Measurements from ENCODE around the gene CDCP2. TPM values are rescaled to one million over a fixed set of nuclear protein-coding genes. Genes with fewer than 3 reads are reported as not detected.

CDCP2 gene
- not detected for total RNA-seq

GRCh38 chr1:54152696-54153095, at the start of gene CDCP2:
Gene CDCP2, minus strand, starts transcription at chr1:54153000. Its CDS starts 78 bp downstream, at chr1:54152922.
- ATAC-seq: no peak

- peak; percentile 22 for ATAC-seq
These were observed 47.8 kb upstream of the CDCP2 start for GRCh38 chr1:54200519-54200997.

GRCh38 chr1:54199765-54200518, 47.1 kb upstream of the CDCP2 start, which contains the start of the genes CYB5RL and MRPL37:
Gene CYB5RL, minus strand, starts transcription at chr1:54200030. Its CDS starts 4,414 bp downstream, at chr1:54195616.
Gene MRPL37, plus strand, starts transcription at chr1:54200167. Its CDS starts 77 bp downstream, at chr1:54200244.
- ATAC-seq: peak; percentile 98

- ATAC-seq: peak; percentile 3
These were observed 46.5 kb upstream of the CDCP2 start for GRCh38 chr1:54199151-54199764.

- ATAC-seq: no peak
These were observed 40.7 kb upstream of the CDCP2 start for GRCh38 chr1:54193453-54193852.

- ATAC-seq: no peak
These were observed 38.7 kb upstream of the CDCP2 start for GRCh38 chr1:54191525-54191924.

- ATAC-seq: no peak
These were observed 37.7 kb upstream of the CDCP2 start for GRCh38 chr1:54190526-54190925.

- ATAC-seq: no peak
These were observed 35.5 kb upstream of the CDCP2 start for GRCh38 chr1:54188291-54188690.

- no peak for ATAC-seq
These were observed 33.3 kb upstream of the CDCP2 start for GRCh38 chr1:54186056-54186455.

GRCh38 chr1:54180701-54181360, 28.0 kb upstream of the CDCP2 start:
- ATAC-seq: no peak

- no peak for ATAC-seq
These were observed 25.7 kb upstream of the CDCP2 start for GRCh38 chr1:54178296-54179070.

GRCh38 chr1:54177726-54178125, 24.9 kb upstream of the CDCP2 start:
- ATAC-seq: no peak

- no peak for ATAC-seq
These were observed 24.0 kb upstream of the CDCP2 start for GRCh38 chr1:54176621-54177327.

- no peak for ATAC-seq
These were observed 21.3 kb upstream of the CDCP2 start for GRCh38 chr1:54174106-54174505.

GRCh38 chr1:54173681-54174080, 20.9 kb upstream of the CDCP2 start:
- no peak for ATAC-seq

- no peak for ATAC-seq
These were observed 20.1 kb upstream of the CDCP2 start for GRCh38 chr1:54172614-54173599.

GRCh38 chr1:54171606-54172005, 18.8 kb upstream of the CDCP2 start:
- no peak for ATAC-seq

GRCh38 chr1:54171016-54171415, 18.2 kb upstream of the CDCP2 start:
- ATAC-seq: no peak

GRCh38 chr1:54169068-54169467, 16.3 kb upstream of the CDCP2 start:
- no peak for ATAC-seq

GRCh38 chr1:54168206-54168965, 15.6 kb upstream of the CDCP2 start:
- peak; percentile 13 for ATAC-seq

All from esophagus mucosa (tissue), 1 donor.